HepG2 (cell line): ENCODE data around the gene GMPPA. TPM values are rescaled to one million over a fixed set of nuclear protein-coding genes. Genes with fewer than 3 reads are reported as not detected.
A peak's percentile ranks its signal among the peaks of the same experiment; 100 is the strongest.

Experiments
- ATAC-seq: fragments of 200-7000 bp; cut with Tn5 transposase; 3 replicates; pipeline ENCODE4 v1.9.1; 2020; ENCODE audit warnings: mild to moderate bottlenecking, moderate library complexity
- BruUV-seq: library from RNA; stranded (reverse); fragments of 400-500 nt; replicated peaks from 2 replicates; lab custom pipeline; 2021; lab: Mats Ljungman, UMichigan
- CTCF ChIA-PET: fragments of 300-600 bp; formaldehyde crosslinking; extraction: SDS; loops from one replicate; lab custom pipeline; 2021; ENCODE audit warnings: low total read pairs, inconsistent platforms, low intra/inter-chr PET ratio; lab: Yijun Ruan, JAX
- POLR2A ChIA-PET: fragments of 350-600 bp; sonication (Branson Sonifier 250); formaldehyde crosslinking; loops from one replicate; lab custom pipeline; 2020; ENCODE audit warnings: antibody characterized with exemption, inconsistent platforms; lab: Yijun Ruan, JAX
- DNase-seq: peaks from one replicate; pipeline ENCODE4 v3.0.0-alpha.2; 2015; ENCODE audit warnings: low spot score
- FAIRE-seq: peaks from 3 replicates; lab custom pipeline; 2011; peaks lifted over from hg19 to GRCh38; lab: Jason Lieb, UNC
- H2AFZ ChIP-seq: one replicate; pipeline ENCODE4 v1.6.1; 2011; ENCODE audit warnings: low read length, inconsistent platforms
- H3K27ac ChIP-seq: fragments of 300-600 bp; 3 replicates; pipeline ENCODE4 v1.8.0; 2011; ENCODE audit warnings: mixed run types, mild to moderate bottlenecking, mixed read lengths, low read length, inconsistent platforms; ENCODE audit not compliant: insufficient read depth; ENCODE audit errors: extremely low read length
- H3K27me3 ChIP-seq, 2 experiments: fragments of 200-600 bp in 1 of 2; 2 replicates in 1 of 2; 3 replicates in 1 of 2; pipeline versions ENCODE4 v1.6.0 to v1.8.0; 2011; ENCODE audit warnings: low read length in 2 of 2, mild to moderate bottlenecking in 2 of 2, moderate library complexity in 2 of 2, inconsistent platforms in 1 of 2; ENCODE audit not compliant: insufficient read depth in 2 of 2, control insufficient read depth in 1 of 2
- H3K36me3 ChIP-seq, 2 experiments: fragments of 200-600 bp in 1 of 2; replicated peaks in 1 of 2; 2 replicates in 1 of 2; 3 replicates in 1 of 2; pipeline versions ENCODE4 v1.5.1 to v1.8.0; 2011; ENCODE audit warnings: low read length in 2 of 2, inconsistent platforms in 1 of 2; ENCODE audit not compliant: insufficient read depth in 2 of 2, control insufficient read depth in 1 of 2
- H3K4me1 ChIP-seq: 2 replicates; pipeline ENCODE4 v1.5.1; 2012; ENCODE audit warnings: low read length, inconsistent platforms; ENCODE audit not compliant: insufficient read depth
- H3K4me2 ChIP-seq: 2 replicates; pipeline ENCODE4 v1.6.0; 2011; ENCODE audit warnings: low read depth, low read length, inconsistent platforms
- H3K4me3 ChIP-seq, 3 experiments: fragments of 200-600 bp in 1 of 3; sonication (generic), shearing (Covaris generic) in 1 of 3; replicated peaks in 1 of 3; 2 replicates each; pipeline ENCODE4 v1.5.1; 2011 to 2016; ENCODE audit warnings: low read length in 3 of 3, inconsistent platforms in 2 of 3, low read depth in 2 of 3, mild to moderate bottlenecking in 2 of 3, control low read depth in 1 of 3, mixed read lengths in 1 of 3; ENCODE audit not compliant: insufficient read depth in 1 of 3
- H3K79me2 ChIP-seq: one replicate; pipeline ENCODE4 v1.6.1; 2011; ENCODE audit warnings: low read length, inconsistent platforms; ENCODE audit not compliant: insufficient read depth
- H3K9ac ChIP-seq: 2 replicates; pipeline ENCODE4 v1.6.0; 2011; ENCODE audit warnings: mild to moderate bottlenecking, low read depth, low read length, inconsistent platforms; ENCODE audit not compliant: insufficient read depth
- H3K9me3 ChIP-seq: 2 replicates; pipeline ENCODE4 v1.5.1; 2012; ENCODE audit warnings: mild to moderate bottlenecking, low read length
- H4K20me1 ChIP-seq: 2 replicates; pipeline ENCODE4 v1.6.0; 2011; ENCODE audit warnings: inconsistent platforms, mild to moderate bottlenecking, low read length, moderate library complexity; ENCODE audit not compliant: insufficient read depth
- AGO2 ChIP-seq: fragments of 200-400 bp; formaldehyde crosslinking; optimal IDR thresholded peaks from 2 replicates; pipeline ENCODE3; 2017; ENCODE audit warnings: mild to moderate bottlenecking, low read depth, low read length, moderate library complexity
- REST ChIP-seq, 2 experiments: IDR thresholded peaks; 2 replicates each; pipeline ENCODE4 v1.6.1; 2011 to 2012; ENCODE audit warnings: low read length in 2 of 2, borderline replicate concordance in 1 of 2, low read depth in 1 of 2, mild to moderate bottlenecking in 1 of 2, moderate library complexity in 1 of 2
- TFDP1 ChIP-seq: IDR thresholded peaks from 2 replicates; pipeline ENCODE4 v1.6.1; 2016; ENCODE audit warnings: missing compliant biosample characterization, missing genetic modification reagents, borderline replicate concordance
- whole genome bisulfite sequencing: methylation state at CpG from one replicate; pipeline ENCODE4 v1.1.6; 2017; ENCODE audit warnings: low lambda C conversion rate; 5-methylcytosine and 5-hydroxymethylcytosine counted together
- in situ Hi-C: cut with HindIII; loops from 2 replicates; pipeline ENCODE4 v1.10.0; 2017; ENCODE audit warnings: low pct_unique_long_range_greater_than_20kb; ENCODE audit not compliant: extremely low pct_ligation_motif_present
- intact Hi-C: fragments of 100-400 bp; cut with micrococcal nuclease; formaldehyde crosslinking; loops from one replicate; pipeline ENCODE4 v1.10.0; 2022; ENCODE audit not compliant: unreplicated experiment
- polyA plus RNA-seq, 8 experiments: library from polyadenylated mRNA; depleted of rRNA in 3 of 8; stranded (reverse) in 7 of 8; unstranded in 1 of 8; fragments of >200 nt; fragmentation: Illumina TruSeq in 4 of 8; extraction: Trizol in 4 of 8; gene quantifications; 2 replicates each; pipeline versions ENCODE4 v1.2.1 to v1.2.3, GENCODE V29; 2011 to 2016; ENCODE audit warnings: low read depth in 4 of 8, missing spikeins in 1 of 8, mixed read lengths in 1 of 8; ENCODE audit not compliant: insufficient read depth in 1 of 8
- total RNA-seq, 5 experiments: library from RNA; depleted of rRNA; stranded (reverse); fragments of >200 nt; fragmentation: Illumina TruSeq; extraction: Trizol; gene quantifications; 2 replicates each; pipeline ENCODE4 v1.2.3, GENCODE V29; 2016; ENCODE audit warnings: low read depth in 1 of 5

Gene GMPPA
- total and polyA plus RNA-seq, 2 of the 13 experiments (the other 11 are each of a cell fraction or from before 2014, with no cell fraction given), result 81.1 to 106 TPM

- no peaks in the 10 kb centered on the region for H3K9me3 ChIP-seq
- FAIRE-seq, result no peak
- WGBS, result 78% methylated on average over 8 of the region's 8 CpGs
- ChIA-PET CTCF (no interaction called here), POLR2A (interaction anchor here (1.0 to 7.7 kb wide), 2 partner anchors 9 to 119 kb away, joined by 3 to 94 read pairs; partner anchors contain the start of gene GMPPA)
- no peak overlapping the region for H3K4me3 ChIP-seq
- peaks cover 15 to 29% of the 10 kb centered on the region in 2 experiments for H3K36me3 ChIP-seq
- H3K9ac ChIP-seq, result no peak overlapping the region
- TF ChIP-seq REST (IDR thresholded peaks at IDR 0.05; ENCODE audit: borderline replicate concordance in 1 of 2, low read depth in 1 of 2, low read length in 2 of 2), result peak in 1 of 2 experiments; percentile 54; a peak in 1 of 4 replicates
- no peak for TF ChIP-seq TFDP1 (CRISPR knock-in tag)
- peak; percentile 17 for TF ChIP-seq AGO2
- H3K27me3 ChIP-seq, result peaks cover 4 to 19% of the 10 kb centered on the region in 2 experiments; a peak in 3 of 5 replicates
- DNase-seq, result no peak
- no peak overlapping the region for H2AFZ ChIP-seq
- in situ Hi-C loops, result no loop called here
- no peaks in the 10 kb centered on the region for H3K79me2 ChIP-seq
- H3K4me1 ChIP-seq, result peaks cover 19% of the 10 kb centered on the region
- no peak overlapping the region for H3K4me2 ChIP-seq
- H3K27ac ChIP-seq, result no peak overlapping the region
- H4K20me1 ChIP-seq, result peaks cover 3% of the 10 kb centered on the region; the same call in 1 of the 2 replicates
- BruUV-seq, result no TSS peak
- intact Hi-C loops, result no loop called here
- ATAC-seq, result no peak
Measured at GRCh38 chr2:219507581-219508443, 9.1 kb downstream of the GMPPA start.
